IPS DF 4.7 (cell line): ENCODE results near the gene PPIA.
"Not testable (repeated sequence)": the region's sequence is repeated elsewhere in the genome, so short reads cannot be mapped to it uniquely, and the experiment has no call there.

Experiments used
- DNase-seq: peaks from one replicate; pipeline ENCODE4 v3.0.0-alpha.2; 2013; ENCODE audit warnings: low spot score; ENCODE audit errors: extremely low read depth

Gene PPIA

GRCh38 chr7:44787041-44787440, 9.4 kb upstream of the PPIA start:
- DNase-seq: no peak

DNA sequence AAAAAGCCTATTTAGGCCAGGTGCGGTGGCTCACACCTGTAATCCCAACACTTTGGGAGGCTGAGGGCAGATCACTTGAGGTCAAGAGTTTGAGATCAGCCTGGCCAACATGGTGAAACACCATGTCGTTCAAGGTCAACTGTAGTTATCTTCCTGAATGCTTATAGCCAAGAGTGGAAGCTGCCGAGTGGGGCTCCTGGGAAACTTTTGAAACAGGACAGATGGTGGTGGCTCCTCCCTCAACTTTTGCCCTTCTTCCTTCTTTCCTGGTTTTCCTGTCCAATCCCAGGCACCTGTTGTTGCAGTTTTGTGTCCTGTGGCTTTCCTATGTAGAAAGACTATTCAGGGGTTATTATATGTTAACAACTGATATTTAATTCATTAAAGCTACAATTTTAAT, 8.7 kb upstream of the PPIA start:
- DNase-seq: no peak

GRCh38 chr7:44789990-44790389, 6.5 kb upstream of the PPIA start:
- no peak for DNase-seq

DNA sequence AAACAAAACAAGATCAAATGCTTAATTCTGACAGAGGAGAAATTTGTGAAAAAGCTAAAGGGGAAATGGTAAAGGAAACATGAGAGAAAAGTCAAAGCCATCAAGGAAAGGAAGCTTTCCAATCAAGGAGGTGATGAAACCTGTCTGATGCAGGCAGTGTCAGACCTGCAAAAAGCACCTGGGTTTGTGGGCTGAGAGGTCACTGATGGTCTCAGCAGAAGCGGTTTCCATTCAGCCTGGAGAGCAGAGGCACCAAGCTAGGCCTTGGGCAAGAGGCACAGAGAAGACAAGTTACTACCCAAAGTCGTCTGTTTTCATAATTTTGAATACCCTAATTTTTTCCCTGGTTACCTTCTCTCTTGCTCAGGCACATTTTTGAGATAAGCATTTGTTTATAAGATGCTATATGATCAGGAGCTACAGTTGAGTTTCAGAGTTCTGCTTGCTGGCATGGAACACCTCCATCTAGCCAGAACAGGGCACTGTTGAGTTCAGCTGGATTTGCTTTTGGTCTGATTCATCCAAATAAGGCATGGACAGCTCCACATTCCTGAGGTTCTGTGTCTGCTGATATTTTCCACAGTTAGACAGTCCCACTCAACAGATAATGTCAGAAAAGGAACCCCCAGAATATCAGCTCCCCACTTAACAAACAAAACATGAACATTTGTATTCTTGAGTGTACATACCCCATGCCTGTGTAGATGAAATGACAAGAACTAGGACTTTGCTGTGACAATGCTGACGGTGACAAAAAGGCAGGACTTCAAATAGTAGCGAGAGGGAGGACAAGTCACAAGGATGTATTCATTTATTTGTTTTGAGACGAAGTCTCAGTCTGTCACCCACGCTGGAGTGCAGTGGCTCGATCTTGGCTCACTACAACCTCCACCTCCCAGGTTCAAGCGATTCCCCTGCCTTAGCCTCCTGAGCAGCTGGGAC, 4.9 kb upstream of the PPIA start:
- no peak for DNase-seq

DNA sequence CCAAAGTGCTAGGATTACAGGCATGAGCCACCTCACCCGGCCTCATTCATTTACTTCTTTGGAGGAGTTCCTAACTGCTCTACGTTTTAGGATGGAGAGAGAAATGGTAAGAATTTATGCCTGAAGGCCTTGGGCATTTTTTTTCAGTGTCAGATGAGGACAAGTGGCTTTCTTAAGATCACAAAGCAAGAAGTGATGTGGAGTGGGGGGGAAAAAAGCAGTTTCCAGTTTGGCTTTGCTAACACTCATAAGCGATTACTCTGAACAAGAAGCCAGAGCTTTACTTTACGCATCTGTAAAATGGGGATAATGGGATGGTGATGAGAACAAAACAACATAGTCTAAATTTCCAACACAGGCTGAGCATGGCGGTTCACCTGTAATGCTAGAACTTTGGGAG, 2.6 kb upstream of the PPIA start:
- DNase-seq: no peak

DNA sequence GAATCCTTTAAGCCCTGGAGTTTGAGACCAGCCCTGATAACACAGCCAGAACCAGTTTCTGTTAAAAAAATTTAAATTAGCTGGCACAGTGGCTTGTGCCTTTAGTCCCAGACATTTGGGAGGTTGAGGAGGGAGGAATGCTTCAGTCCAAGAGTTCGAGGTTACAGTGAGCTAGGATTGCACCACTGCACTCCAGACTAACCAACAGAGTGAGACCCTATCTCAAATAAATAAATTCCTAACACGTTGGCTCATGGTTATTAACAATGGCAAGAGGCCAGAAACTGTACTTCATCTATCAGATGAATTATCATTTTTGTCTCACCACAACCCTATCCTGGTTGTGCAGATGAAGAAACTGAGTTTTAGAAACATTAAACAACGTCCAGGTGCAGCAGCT, 2.1 kb upstream of the PPIA start:
- DNase-seq: no peak

DNA sequence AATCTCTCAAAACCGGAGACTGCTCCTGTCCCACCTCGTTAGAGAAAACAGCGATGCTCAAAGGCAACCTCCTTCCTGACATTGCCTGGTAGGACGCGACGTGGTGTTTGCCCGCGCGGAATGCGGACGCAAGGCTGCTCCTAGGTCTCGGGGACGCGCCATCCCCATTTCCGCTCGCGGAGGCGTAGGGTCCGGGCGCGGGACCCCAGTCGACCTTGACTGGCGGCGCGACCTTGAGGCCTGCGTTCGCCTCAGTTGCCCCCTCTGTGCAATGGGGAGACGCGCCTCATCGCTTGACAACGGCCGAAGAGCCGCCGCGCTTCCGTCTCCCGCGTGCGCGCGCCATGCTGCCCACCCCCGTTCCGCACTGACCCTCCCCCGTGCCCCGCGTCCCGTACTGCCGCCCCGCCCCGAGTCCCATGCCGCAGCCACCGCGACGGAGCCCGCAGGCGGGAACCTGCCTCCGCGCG, 412 bp upstream of the PPIA start:
- no peak for DNase-seq

GRCh38 chr7:44797329-44798258, 1.1 kb downstream of the PPIA start:
- DNase-seq: no peak

DNA sequence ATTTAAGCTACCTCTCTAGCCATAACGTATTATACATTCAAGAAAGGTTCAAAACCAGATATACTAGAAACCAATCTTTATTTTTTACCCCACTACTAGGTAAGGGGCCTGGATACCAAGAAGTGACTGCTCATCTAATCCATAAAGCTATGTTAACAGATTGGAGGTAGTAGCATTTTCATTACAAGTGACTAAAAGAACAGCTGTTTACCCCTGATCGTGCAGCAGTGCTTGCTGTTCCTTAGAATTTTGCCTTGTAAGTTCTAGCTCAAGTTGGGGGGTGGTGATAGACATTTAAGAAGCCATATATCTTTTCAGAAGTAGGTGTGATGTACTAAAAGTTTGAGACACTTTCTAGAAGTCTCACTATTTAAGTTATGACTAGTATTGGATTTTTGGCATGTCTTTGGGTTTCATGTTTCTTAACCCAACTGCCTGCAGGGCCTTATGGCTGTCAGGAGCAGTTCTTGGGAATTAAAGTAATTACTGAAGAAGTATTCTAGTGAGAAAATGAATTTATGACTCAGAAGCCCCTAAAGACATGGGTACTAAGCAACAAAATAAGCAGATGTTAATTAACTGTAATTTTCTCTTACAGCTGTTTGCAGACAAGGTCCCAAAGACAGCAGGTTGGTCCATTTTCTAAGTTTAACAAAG, 2.3 kb downstream of the PPIA start:
- no peak for DNase-seq

GRCh38 chr7:44799939-44800338, 3.5 kb downstream of the PPIA start:
- no peak for DNase-seq

GRCh38 chr7:44801890-44802289, 5.4 kb downstream of the PPIA start:
- no peak for DNase-seq

- DNase-seq: no peak
Observed at GRCh38 chr7:44802418-44803025, 6.0 kb downstream of the PPIA start.

GRCh38 chr7:44803828-44804519, 7.5 kb downstream of the PPIA start:
- not testable (repeated sequence) for DNase-seq

GRCh38 chr7:44805950-44806349, 9.5 kb downstream of the PPIA start:
- no peak for DNase-seq

DNA sequence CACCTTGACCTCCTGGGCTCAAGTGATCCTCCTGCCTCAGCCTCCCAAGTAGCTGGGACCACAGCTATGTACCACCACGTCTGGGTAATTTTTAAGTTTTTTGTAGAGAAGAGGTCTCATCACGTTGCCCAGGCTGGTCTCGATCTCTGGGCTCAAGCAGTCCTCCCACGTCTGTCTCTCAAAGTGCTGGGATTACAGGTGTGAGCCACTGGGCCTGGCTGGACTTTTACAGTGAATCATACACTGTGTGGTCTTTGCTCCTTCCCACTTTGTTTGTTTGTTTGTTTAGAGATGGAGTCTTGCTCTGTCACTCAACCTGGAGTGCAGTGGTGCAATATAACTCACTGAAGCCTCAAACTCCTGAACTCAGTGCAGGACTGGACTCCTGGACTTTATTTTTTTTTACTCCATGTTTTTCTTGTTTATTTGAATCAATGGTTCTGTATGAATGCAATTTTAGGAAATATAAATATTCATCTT, 12.5 kb downstream of the PPIA start:
- no peak for DNase-seq

DNA sequence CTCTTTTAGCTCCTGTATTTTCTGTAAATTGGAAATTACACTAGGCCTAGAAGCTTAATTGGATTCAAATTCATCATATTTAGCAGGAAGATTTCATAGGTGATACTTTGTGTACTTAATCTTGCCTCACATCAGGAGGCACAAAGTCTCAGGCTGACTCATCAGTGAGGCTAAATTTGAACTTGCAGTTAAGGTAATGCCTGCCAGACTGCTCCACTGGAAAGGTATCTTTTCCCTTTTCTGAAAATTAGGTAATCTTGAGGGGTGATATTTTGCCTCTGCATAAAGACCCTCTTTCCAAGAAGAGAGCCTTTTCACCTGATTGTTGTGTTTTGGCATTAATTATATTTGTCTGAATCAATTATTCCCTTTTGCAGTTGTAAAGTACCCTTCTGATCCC, 14.6 kb downstream of the PPIA start:
- no peak for DNase-seq

GRCh38 chr7:44811571-44811970, 15.1 kb downstream of the PPIA start:
- DNase-seq: no peak

DNA sequence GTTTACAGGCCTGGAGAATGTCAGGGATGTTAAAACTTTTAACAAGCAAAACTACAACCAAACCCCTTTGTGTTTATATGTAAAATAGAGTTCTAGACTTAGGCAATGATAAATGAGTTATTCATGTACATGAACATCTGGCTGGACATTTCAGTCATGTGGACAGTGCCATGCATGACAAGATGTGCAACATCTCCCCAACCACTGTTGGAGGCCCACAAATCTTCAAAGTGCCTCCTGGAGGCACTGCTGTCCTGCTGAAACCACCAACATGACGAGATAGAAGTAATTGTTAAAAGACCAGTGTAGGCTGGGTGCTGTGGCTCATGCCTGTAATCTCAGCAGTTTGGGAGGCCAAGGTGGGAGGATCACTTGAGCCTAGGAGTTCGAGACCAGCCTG, 18.4 kb downstream of the PPIA start:
- no peak for DNase-seq

GRCh38 chr7:44819292-44819691, 22.8 kb downstream of the PPIA start:
- DNase-seq: no peak

- DNase-seq: no peak
Observed at GRCh38 chr7:44823255-44823781, 26.8 kb downstream of the PPIA start.
